ENCODE data around the gene ZNF618.

DNA sequence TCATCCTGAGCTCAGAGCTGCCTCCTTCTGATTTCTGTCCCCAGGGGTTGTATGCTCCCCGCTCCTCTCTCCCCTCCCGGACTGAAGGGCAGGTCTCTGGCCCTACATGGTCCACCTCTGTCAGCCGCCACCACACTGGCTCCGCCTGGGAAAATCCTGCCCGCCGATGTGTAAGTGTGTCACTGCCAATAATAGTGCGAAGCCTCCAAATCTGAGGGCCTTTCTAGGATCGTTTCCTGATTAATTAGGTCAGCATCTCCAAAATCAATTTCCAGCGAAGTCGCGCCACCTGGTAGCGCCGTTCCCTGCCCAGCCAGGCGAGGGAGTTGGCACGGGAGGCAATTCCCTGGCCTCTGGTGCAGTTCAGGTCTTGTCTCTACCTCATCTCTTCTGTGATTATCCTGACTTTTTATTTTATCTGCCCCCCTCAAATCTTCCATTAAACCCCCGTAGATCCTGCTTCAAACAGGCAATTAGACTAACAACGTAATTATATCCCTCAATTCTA, 73.5 kb downstream of the ZNF618 start:
- TF ChIP-seq, protein P1, sequence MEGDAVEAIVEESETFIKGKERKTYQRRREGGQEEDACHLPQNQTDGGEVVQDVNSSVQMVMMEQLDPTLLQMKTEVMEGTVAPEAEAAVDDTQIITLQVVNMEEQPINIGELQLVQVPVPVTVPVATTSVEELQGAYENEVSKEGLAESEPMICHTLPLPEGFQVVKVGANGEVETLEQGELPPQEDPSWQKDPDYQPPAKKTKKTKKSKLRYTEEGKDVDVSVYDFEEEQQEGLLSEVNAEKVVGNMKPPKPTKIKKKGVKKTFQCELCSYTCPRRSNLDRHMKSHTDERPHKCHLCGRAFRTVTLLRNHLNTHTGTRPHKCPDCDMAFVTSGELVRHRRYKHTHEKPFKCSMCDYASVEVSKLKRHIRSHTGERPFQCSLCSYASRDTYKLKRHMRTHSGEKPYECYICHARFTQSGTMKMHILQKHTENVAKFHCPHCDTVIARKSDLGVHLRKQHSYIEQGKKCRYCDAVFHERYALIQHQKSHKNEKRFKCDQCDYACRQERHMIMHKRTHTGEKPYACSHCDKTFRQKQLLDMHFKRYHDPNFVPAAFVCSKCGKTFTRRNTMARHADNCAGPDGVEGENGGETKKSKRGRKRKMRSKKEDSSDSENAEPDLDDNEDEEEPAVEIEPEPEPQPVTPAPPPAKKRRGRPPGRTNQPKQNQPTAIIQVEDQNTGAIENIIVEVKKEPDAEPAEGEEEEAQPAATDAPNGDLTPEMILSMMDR (IDR thresholded peaks at IDR 0.05), result no peak
- no peak for TF ChIP-seq POLR2A (IDR thresholded peaks at IDR 0.05)
